ENCODE measurements around the gene HOXB13. TPM values are rescaled to one million over a fixed set of nuclear protein-coding genes. Genes with fewer than 3 reads are reported as not detected.
A peak's percentile ranks its signal among the peaks of the same experiment; 100 is the strongest.

Gene HOXB13
- 3.2 and 3.4 TPM in 2 replicates for polyA plus RNA-seq (2011; rRNA removed)
- polyA plus RNA-seq (2012; cell fraction: cytosol; rRNA removed), result 2.2 and 3.3 TPM in 2 replicates
- polyA plus RNA-seq (2012; cell fraction: nucleus; rRNA removed), result 1.9 and 2.1 TPM in 2 replicates
- polyA plus RNA-seq (2017; fragmentation: RNase III; extraction: RNeasy Plus Mini Kit Qiagen cat#74134 plus additional on column Dnase treatment), result 3.0 to 3.5 TPM (median 3.2 TPM) in 3 replicates
- 2.3 and 2.7 TPM in 2 replicates for polyA minus RNA-seq (2011; rRNA and poly(A)+ RNA removed)

GRCh38 chr17:48728232-48729231, at the start of gene HOXB13:
TSS of gene HOXB13 (minus strand) at chr17:48728750. CDS start at chr17:48728593, 157 bp downstream.
- DNase-seq (ENCODE audit: low read depth in 1 of 2, low spot score in 1 of 2) (peak; percentile 86 to 88), ATAC-seq (peak; percentile 76 to 87), FAIRE-seq (no peak)
- no peaks in the 10 kb centered on the region for H3K9me3 ChIP-seq
- POLR2A ChIA-PET, result interaction anchor here (0.6 to 1.9 kb wide), 6 partner anchors 16 to 171 kb away, joined by 3 to 11 read pairs (median 4); partner anchors contain the start of gene ATP5MC1
- CTCF ChIA-PET, result interaction anchor here (0.6 to 33.0 kb wide), 15 partner anchors 8 to 575 kb away, joined by 3 to 852 read pairs (median 10); partner anchors contain the start of gene TTLL6
- peak within 1 kb of the TSS; percentile 78 to 90 for H3K27ac ChIP-seq
- H3K4me1 ChIP-seq, result peaks cover 14% of the 10 kb centered on the region
- WGBS (ENCODE audit: missing lambda C conversion rate), result 9% methylated on average over 52 of the region's 55 CpGs
- peak within 1 kb of the TSS; percentile 98 for H3K4me2 ChIP-seq
- peak within 1 kb of the TSS; percentile 73 for H3K4me3 ChIP-seq
- TF ChIP-seq FOXS1 (CRISPR knock-in tag; IDR thresholded peaks at IDR 0.05), result no peak
- no peak for TF ChIP-seq EHF (CRISPR knock-in tag; IDR thresholded peaks at IDR 0.05)
- TF ChIP-seq CHD2 (IDR thresholded peaks at IDR 0.05; ENCODE audit: low read length, partially characterized antibody), result no peak
- no peak for TF ChIP-seq CBX8 (IDR thresholded peaks at IDR 0.05)
- TF ChIP-seq REST (IDR thresholded peaks at IDR 0.05), result no peak
- no peak for TF ChIP-seq JUNB (IDR thresholded peaks at IDR 0.05)
- TF ChIP-seq SREBF2 (IDR thresholded peaks at IDR 0.05), result no peak
- TF ChIP-seq CEBPB (IDR thresholded peaks at IDR 0.05), result peak in 1 of 2 experiments; percentile 47; a peak in 1 of 4 replicates
- TF ChIP-seq TP53 (CRISPR knock-in tag; IDR thresholded peaks at IDR 0.05), result no peak
- no peak for TF ChIP-seq ESRRA (IDR thresholded peaks at IDR 0.05; ENCODE audit: borderline replicate concordance, low read length)
- no peak for TF ChIP-seq HMGXB4 (CRISPR knock-in tag; IDR thresholded peaks at IDR 0.05; ENCODE audit: borderline replicate concordance)
- TF ChIP-seq CHD4 (IDR thresholded peaks at IDR 0.05; ENCODE audit: borderline replicate concordance), result no peak
- TF ChIP-seq HOXB5 (CRISPR knock-in tag; IDR thresholded peaks at IDR 0.05), result no peak
- TF ChIP-seq PHF8 (IDR thresholded peaks at IDR 0.05; ENCODE audit: borderline replicate concordance, low read depth), result no peak
- no peak for TF ChIP-seq KDM5A (IDR thresholded peaks at IDR 0.05)
- no peak for TF ChIP-seq ZSCAN20 (CRISPR knock-in tag; IDR thresholded peaks at IDR 0.05)
- no peak for TF ChIP-seq RARB (CRISPR knock-in tag; IDR thresholded peaks at IDR 0.05)
- no peak for TF ChIP-seq KDM1A (IDR thresholded peaks at IDR 0.05; ENCODE audit: low read depth)
- TF ChIP-seq RFX5 (IDR thresholded peaks at IDR 0.05), result 0 out of 2 replicates have a peak, but pooled peaks have one; percentile 19
- 0 out of 2 replicates have a peak, but pooled peaks have one; percentile 31 for TF ChIP-seq PBX3 (IDR thresholded peaks at IDR 0.05)
- no peak for TF ChIP-seq ELK1 (IDR thresholded peaks at IDR 0.05; ENCODE audit: low read depth, low read length)
- TF ChIP-seq ZNF302 (CRISPR knock-in tag; IDR thresholded peaks at IDR 0.05), result no peak
- TF ChIP-seq ZC3H11A (IDR thresholded peaks at IDR 0.05), result no peak
- TF ChIP-seq MAX (IDR thresholded peaks at IDR 0.05), result peak; percentile 60
- peak in 1 of 2 experiments; percentile 43; a peak in 2 of 5 replicates for TF ChIP-seq JUN (IDR thresholded peaks at IDR 0.05)
- no peak for TF ChIP-seq EHMT2 (IDR thresholded peaks at IDR 0.05; ENCODE audit: low read depth)
- TF ChIP-seq EP300 (IDR thresholded peaks at IDR 0.05), result no peak
- no peak for TF ChIP-seq FOSL2 (IDR thresholded peaks at IDR 0.05)
- TF ChIP-seq FOSL2 (CRISPR knock-in tag; IDR thresholded peaks at IDR 0.05), result no peak
- no peak for TF ChIP-seq RCOR1 (IDR thresholded peaks at IDR 0.05; ENCODE audit: low read depth, low read length)
- no peak for TF ChIP-seq MYC (IDR thresholded peaks at IDR 0.05; ENCODE audit: borderline replicate concordance, low read length)
- no peak for TF ChIP-seq HOXA7 (CRISPR knock-in tag; IDR thresholded peaks at IDR 0.05)

Measured in A549 (cell line).